Astrocyte (in vitro differentiated cells and primary cell): ENCODE data around the gene TIMM44. TPM values are rescaled to one million over a fixed set of nuclear protein-coding genes. Genes with fewer than 3 reads are reported as not detected.

Experiments used
- DNase-seq: peaks from one replicate; pipeline ENCODE4 v3.0.0-alpha.2; 2010; ENCODE audit warnings: low read depth
- FAIRE-seq: peaks from 2 replicates; lab custom pipeline; 2011; peaks lifted over from hg19 to GRCh38; lab: Jason Lieb, UNC
- H2AFZ ChIP-seq: 2 replicates; pipeline ENCODE4 v1.6.0; 2012; ENCODE audit warnings: low read depth, low read length, inconsistent platforms
- H3K27ac ChIP-seq: 2 replicates; pipeline ENCODE4 v1.5.1; 2011; ENCODE audit warnings: low read depth, low read length, inconsistent platforms
- H3K27me3 ChIP-seq: 2 replicates; pipeline ENCODE4 v1.6.0; 2011; ENCODE audit warnings: low read length, inconsistent platforms; ENCODE audit not compliant: insufficient read depth
- H3K36me3 ChIP-seq: 2 replicates; pipeline ENCODE4 v1.5.1; 2011; ENCODE audit warnings: low read length, inconsistent platforms; ENCODE audit not compliant: insufficient read depth
- H3K4me1 ChIP-seq: 2 replicates; pipeline ENCODE4 v1.5.1; 2011; ENCODE audit warnings: low read length, inconsistent platforms; ENCODE audit not compliant: insufficient read depth
- H3K4me2 ChIP-seq: 2 replicates; pipeline ENCODE4 v1.6.0; 2012; ENCODE audit warnings: low read length, inconsistent platforms
- H3K4me3 ChIP-seq: 2 replicates; pipeline ENCODE4 v1.5.1; 2011; ENCODE audit warnings: low read depth, mild to moderate bottlenecking, low read length, inconsistent platforms; ENCODE audit not compliant: insufficient read depth
- H3K79me2 ChIP-seq: 2 replicates; pipeline ENCODE4 v1.6.0; 2012; ENCODE audit warnings: mild to moderate bottlenecking, low read length, inconsistent platforms; ENCODE audit not compliant: insufficient read depth
- H3K9ac ChIP-seq: 2 replicates; pipeline ENCODE4 v1.6.0; 2012; ENCODE audit warnings: mild to moderate bottlenecking, low read length, inconsistent platforms
- H3K9me3 ChIP-seq: 2 replicates; pipeline ENCODE4 v1.5.1; 2012; ENCODE audit warnings: low read depth, mild to moderate bottlenecking, low read length, inconsistent platforms; ENCODE audit not compliant: insufficient read depth
- H4K20me1 ChIP-seq: 2 replicates; pipeline ENCODE4 v1.6.0; 2012; ENCODE audit warnings: low read length, inconsistent platforms; ENCODE audit not compliant: insufficient read depth
- H3K27ac Mint-ChIP-seq: one replicate; pipeline ENCODE4 v1.8.0; 2021; ENCODE audit warnings: mild to moderate bottlenecking, mixed read lengths; ENCODE audit not compliant: unreplicated experiment
- H3K27me3 Mint-ChIP-seq: one replicate; pipeline ENCODE4 v1.8.0; 2021; ENCODE audit warnings: low read depth, mixed read lengths; ENCODE audit not compliant: unreplicated experiment
- H3K36me3 Mint-ChIP-seq: one replicate; pipeline ENCODE4 v1.8.0; 2021; ENCODE audit warnings: low read depth, mixed read lengths; ENCODE audit not compliant: unreplicated experiment
- H3K4me1 Mint-ChIP-seq: one replicate; pipeline ENCODE4 v1.8.0; 2021; ENCODE audit warnings: low read depth, mixed read lengths; ENCODE audit not compliant: unreplicated experiment
- H3K4me3 Mint-ChIP-seq: one replicate; pipeline ENCODE4 v1.8.0; 2021; ENCODE audit warnings: mild to moderate bottlenecking, moderate library complexity, mixed read lengths; ENCODE audit not compliant: unreplicated experiment
- H3K9me3 Mint-ChIP-seq: one replicate; pipeline ENCODE4 v1.8.0; 2021; ENCODE audit warnings: mild to moderate bottlenecking, mixed read lengths; ENCODE audit not compliant: unreplicated experiment
- CTCF ChIP-seq: IDR thresholded peaks from 2 replicates; pipeline ENCODE4 v1.5.1; 2011; ENCODE audit warnings: low read depth, mild to moderate bottlenecking, inconsistent platforms, low read length, moderate library complexity; ENCODE audit not compliant: insufficient read depth
- EZH2 ChIP-seq: IDR thresholded peaks from 2 replicates; pipeline ENCODE4 v1.6.1; 2012; ENCODE audit warnings: mild to moderate bottlenecking, low read length, inconsistent platforms; ENCODE audit not compliant: insufficient read depth
- total RNA-seq: library from RNA; stranded (reverse); gene quantifications from 2 replicates; pipeline ENCODE4 v1.2.1, GENCODE V29; 2021

Gene TIMM44
- total RNA-seq, 1 donor from 2014 or later = 71.1 TPM

GRCh38 chr19:7983995-7984837, 40.8 kb upstream of the TIMM44 start:
- H3K9me3 Mint-ChIP-seq = no peaks in the 10 kb centered on the region
- H3K9ac ChIP-seq = no peak overlapping the region
- H3K27ac ChIP-seq = no peak overlapping the region
- peaks cover 94% of the 10 kb centered on the region for H4K20me1 ChIP-seq
- DNase-seq (no peak), FAIRE-seq (no peak)
- H3K4me1 ChIP-seq = peaks cover 26% of the 10 kb centered on the region
- H3K79me2 ChIP-seq = peaks cover 79% of the 10 kb centered on the region
- TF ChIP-seq CTCF (no peak), EZH2 (no peak)
- no peaks in the 10 kb centered on the region for H3K27me3 Mint-ChIP-seq
- peaks cover 32% of the 10 kb centered on the region for H3K4me1 Mint-ChIP-seq
- H3K4me3 Mint-ChIP-seq = no peak overlapping the region
- H3K4me2 ChIP-seq = no peak overlapping the region
- no peaks in the 10 kb centered on the region for H3K27me3 ChIP-seq
- H3K27ac Mint-ChIP-seq = no peak overlapping the region
- no peaks in the 10 kb centered on the region for H3K9me3 ChIP-seq
- peaks cover 8% of the 10 kb centered on the region for H3K36me3 ChIP-seq
- peaks cover 14% of the 10 kb centered on the region for H3K36me3 Mint-ChIP-seq
- H3K4me3 ChIP-seq = no peak overlapping the region
- H2AFZ ChIP-seq = no peak overlapping the region

GRCh38 chr19:7983286-7983950, 40.0 kb upstream of the TIMM44 start:
- Histone ChIP-seq H2AFZ (no peak overlapping the region), H3K9ac (no peak overlapping the region), H3K4me3 (no peak overlapping the region), H3K36me3 (peaks cover 7% of the 10 kb centered on the region), H3K4me1 (peaks cover 18% of the 10 kb centered on the region), H4K20me1 (peaks cover 94% of the 10 kb centered on the region), H3K79me2 (peaks cover 71% of the 10 kb centered on the region), H3K27me3 (no peaks in the 10 kb centered on the region), H3K9me3 (no peaks in the 10 kb centered on the region), H3K4me2 (no peak overlapping the region), H3K27ac (no peak overlapping the region)
- Mint-ChIP-seq H3K9me3 (no peaks in the 10 kb centered on the region), H3K4me3 (no peak overlapping the region), H3K36me3 (peaks cover 14% of the 10 kb centered on the region), H3K27ac (no peak overlapping the region), H3K4me1 (peaks cover 24% of the 10 kb centered on the region), H3K27me3 (no peaks in the 10 kb centered on the region)
- DNase-seq = no peak
- FAIRE-seq = no peak
- no peak for TF ChIP-seq CTCF
